ENCODE measurements around the gene SACM1L. TPM values are rescaled to one million over a fixed set of nuclear protein-coding genes. Genes with fewer than 3 reads are reported as not detected.
A peak's percentile ranks its signal among the peaks of the same experiment; 100 is the strongest.

The SACM1L gene
- total and polyA plus RNA-seq, 2 of the 13 experiments (the other 11 are each of a cell fraction or from before 2014, with no cell fraction given) = 15.1 to 27.8 TPM

DNA sequence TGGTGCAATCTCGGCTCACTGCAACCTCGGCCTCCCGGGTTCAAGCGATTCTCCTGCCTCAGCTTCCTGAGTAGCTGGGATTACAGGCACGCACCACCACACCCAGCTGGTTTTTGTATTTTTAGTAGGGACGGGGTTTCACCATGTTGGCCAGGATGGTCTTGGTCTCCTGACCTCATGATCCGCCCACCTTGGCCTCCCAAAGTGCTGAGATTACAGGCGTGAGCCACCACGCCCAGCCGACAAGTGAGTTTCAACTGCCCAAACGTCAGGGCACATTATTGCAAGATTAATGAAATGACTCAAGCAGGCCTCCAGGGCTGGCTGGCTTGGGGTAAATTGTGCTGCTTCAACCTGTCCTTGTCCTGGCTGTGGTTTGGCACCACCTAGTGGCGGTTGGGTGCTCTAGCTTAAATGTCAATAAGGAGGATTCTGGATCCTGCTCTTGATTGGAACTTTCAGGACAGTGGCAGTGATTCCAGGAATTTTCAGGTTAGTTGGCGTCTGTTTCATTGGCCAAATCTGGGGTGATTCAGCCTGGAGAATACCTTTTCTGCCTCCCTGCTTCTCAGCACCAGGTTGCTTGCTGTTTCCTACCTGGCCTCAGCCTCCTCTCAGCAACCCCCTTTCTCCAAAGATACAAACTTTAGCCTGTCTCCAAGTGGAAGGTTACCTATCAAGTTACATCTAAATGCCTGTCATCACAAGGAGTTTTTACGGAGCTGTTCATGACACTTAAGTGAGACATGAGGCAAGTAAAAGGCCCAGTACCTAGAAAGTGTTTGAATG lies 32.4 kb upstream of the SACM1L start (continued):
- TF ChIP-seq SMC3 (IDR thresholded peaks at IDR 0.05; ENCODE audit: low read length) (peak; percentile 99), ZKSCAN1 (IDR thresholded peaks at IDR 0.05; ENCODE audit: low read length) (peak; percentile 81), ZNF839 (CRISPR knock-in tag; IDR thresholded peaks at IDR 0.05; ENCODE audit: borderline replicate concordance) (no peak), MIXL1 (CRISPR knock-in tag; IDR thresholded peaks at IDR 0.05) (peak; percentile 66; the same call in 1 of the 2 replicates), ZNF83 (CRISPR knock-in tag; IDR thresholded peaks at IDR 0.05; ENCODE audit: borderline replicate concordance) (no peak), IRF2 (CRISPR knock-in tag; IDR thresholded peaks at IDR 0.05) (peak; percentile 26; the same call in 1 of the 2 replicates), TEAD3 (CRISPR knock-in tag; optimal IDR thresholded peaks at IDR 0.05; ENCODE audit: borderline replicate concordance) (peak; percentile 31), ZNF780A (CRISPR knock-in tag; IDR thresholded peaks at IDR 0.05) (no peak), ZBTB21 (CRISPR knock-in tag; IDR thresholded peaks at IDR 0.05) (0 out of 2 replicates have a peak, but pooled peaks have one; percentile 28), ZNF792 (CRISPR knock-in tag; IDR thresholded peaks at IDR 0.05) (0 out of 2 replicates have a peak, but pooled peaks have one; percentile 20), ZNF781 (CRISPR knock-in tag; IDR thresholded peaks at IDR 0.05; ENCODE audit: borderline replicate concordance, not compliant biosample characterization) (no peak), MED1 (CRISPR knock-in tag; IDR thresholded peaks at IDR 0.05) (peak; percentile 46), GTF3A (CRISPR knock-in tag; conservative IDR thresholded peaks at IDR 0.05) (no peak), STAG1 (CRISPR knock-in tag; IDR thresholded peaks at IDR 0.05) (peak; percentile 95), KLF16 (CRISPR knock-in tag; IDR thresholded peaks at IDR 0.05) (0 out of 4 replicates have a peak, but pooled peaks of 1 of the 2 experiments have one; percentile 29), BORCS8-MEF2B (CRISPR knock-in tag; IDR thresholded peaks at IDR 0.05) (0 out of 2 replicates have a peak, but pooled peaks have one; percentile 20), SKI (IDR thresholded peaks at IDR 0.05; ENCODE audit: partially characterized antibody) (no peak), ZBTB7A (CRISPR knock-in tag; IDR thresholded peaks at IDR 0.05) (no peak)
- TF ChIP-seq, protein P1, sequence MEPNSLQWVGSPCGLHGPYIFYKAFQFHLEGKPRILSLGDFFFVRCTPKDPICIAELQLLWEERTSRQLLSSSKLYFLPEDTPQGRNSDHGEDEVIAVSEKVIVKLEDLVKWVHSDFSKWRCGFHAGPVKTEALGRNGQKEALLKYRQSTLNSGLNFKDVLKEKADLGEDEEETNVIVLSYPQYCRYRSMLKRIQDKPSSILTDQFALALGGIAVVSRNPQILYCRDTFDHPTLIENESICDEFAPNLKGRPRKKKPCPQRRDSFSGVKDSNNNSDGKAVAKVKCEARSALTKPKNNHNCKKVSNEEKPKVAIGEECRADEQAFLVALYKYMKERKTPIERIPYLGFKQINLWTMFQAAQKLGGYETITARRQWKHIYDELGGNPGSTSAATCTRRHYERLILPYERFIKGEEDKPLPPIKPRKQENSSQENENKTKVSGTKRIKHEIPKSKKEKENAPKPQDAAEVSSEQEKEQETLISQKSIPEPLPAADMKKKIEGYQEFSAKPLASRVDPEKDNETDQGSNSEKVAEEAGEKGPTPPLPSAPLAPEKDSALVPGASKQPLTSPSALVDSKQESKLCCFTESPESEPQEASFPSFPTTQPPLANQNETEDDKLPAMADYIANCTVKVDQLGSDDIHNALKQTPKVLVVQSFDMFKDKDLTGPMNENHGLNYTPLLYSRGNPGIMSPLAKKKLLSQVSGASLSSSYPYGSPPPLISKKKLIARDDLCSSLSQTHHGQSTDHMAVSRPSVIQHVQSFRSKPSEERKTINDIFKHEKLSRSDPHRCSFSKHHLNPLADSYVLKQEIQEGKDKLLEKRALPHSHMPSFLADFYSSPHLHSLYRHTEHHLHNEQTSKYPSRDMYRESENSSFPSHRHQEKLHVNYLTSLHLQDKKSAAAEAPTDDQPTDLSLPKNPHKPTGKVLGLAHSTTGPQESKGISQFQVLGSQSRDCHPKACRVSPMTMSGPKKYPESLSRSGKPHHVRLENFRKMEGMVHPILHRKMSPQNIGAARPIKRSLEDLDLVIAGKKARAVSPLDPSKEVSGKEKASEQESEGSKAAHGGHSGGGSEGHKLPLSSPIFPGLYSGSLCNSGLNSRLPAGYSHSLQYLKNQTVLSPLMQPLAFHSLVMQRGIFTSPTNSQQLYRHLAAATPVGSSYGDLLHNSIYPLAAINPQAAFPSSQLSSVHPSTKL (CRISPR knock-in tag; IDR thresholded peaks at IDR 0.05) = 0 out of 2 replicates have a peak, but pooled peaks have one; percentile 40
- TF ChIP-seq, protein P2, sequence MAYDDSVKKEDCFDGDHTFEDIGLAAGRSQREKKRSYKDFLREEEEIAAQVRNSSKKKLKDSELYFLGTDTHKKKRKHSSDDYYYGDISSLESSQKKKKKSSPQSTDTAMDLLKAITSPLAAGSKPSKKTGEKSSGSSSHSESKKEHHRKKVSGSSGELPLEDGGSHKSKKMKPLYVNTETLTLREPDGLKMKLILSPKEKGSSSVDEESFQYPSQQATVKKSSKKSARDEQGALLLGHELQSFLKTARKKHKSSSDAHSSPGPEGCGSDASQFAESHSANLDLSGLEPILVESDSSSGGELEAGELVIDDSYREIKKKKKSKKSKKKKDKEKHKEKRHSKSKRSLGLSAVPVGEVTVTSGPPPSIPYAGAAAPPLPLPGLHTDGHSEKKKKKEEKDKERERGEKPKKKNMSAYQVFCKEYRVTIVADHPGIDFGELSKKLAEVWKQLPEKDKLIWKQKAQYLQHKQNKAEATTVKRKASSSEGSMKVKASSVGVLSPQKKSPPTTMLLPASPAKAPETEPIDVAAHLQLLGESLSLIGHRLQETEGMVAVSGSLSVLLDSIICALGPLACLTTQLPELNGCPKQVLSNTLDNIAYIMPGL (CRISPR knock-in tag; IDR thresholded peaks at IDR 0.05; ENCODE audit: borderline replicate concordance in 1 of 2, low read depth in 1 of 2) = peak; percentile 52 to 66; a peak in 2 of 4 replicates
- TF ChIP-seq, protein P3, sequence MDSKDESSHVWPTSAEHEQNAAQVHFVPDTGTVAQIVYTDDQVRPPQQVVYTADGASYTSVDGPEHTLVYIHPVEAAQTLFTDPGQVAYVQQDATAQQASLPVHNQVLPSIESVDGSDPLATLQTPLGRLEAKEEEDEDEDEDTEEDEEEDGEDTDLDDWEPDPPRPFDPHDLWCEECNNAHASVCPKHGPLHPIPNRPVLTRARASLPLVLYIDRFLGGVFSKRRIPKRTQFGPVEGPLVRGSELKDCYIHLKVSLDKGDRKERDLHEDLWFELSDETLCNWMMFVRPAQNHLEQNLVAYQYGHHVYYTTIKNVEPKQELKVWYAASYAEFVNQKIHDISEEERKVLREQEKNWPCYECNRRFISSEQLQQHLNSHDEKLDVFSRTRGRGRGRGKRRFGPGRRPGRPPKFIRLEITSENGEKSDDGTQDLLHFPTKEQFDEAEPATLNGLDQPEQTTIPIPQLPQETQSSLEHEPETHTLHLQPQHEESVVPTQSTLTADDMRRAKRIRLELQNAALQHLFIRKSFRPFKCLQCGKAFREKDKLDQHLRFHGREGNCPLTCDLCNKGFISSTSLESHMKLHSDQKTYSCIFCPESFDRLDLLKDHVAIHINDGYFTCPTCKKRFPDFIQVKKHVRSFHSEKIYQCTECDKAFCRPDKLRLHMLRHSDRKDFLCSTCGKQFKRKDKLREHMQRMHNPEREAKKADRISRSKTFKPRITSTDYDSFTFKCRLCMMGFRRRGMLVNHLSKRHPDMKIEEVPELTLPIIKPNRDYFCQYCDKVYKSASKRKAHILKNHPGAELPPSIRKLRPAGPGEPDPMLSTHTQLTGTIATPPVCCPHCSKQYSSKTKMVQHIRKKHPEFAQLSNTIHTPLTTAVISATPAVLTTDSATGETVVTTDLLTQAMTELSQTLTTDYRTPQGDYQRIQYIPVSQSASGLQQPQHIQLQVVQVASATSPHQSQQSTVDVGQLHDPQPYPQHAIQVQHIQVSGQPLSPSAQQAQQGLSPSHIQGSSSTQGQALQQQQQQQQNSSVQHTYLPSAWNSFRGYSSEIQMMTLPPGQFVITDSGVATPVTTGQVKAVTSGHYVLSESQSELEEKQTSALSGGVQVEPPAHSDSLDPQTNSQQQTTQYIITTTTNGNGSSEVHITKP (CRISPR knock-in tag; IDR thresholded peaks at IDR 0.05; ENCODE audit: low read depth) = 0 out of 2 replicates have a peak, but pooled peaks have one; percentile 42
